Measurements from ENCODE around the gene LRRK1.

Gene LRRK1

GRCh38 chr15:100885811-100886210 lies 33.3 kb upstream of the LRRK1 start:
- TF ChIP-seq CTCF (conservative IDR thresholded peaks at IDR 0.05; ENCODE audit: low read length), result no peak
- no peak overlapping the region for H3K4me3 ChIP-seq (ENCODE audit: low read length)
- no peak for DNase-seq (ENCODE audit: low read depth)

GRCh38 chr15:100887211-100887913 lies 31.8 kb upstream of the LRRK1 start:
- no peak for DNase-seq (ENCODE audit: low read depth)
- TF ChIP-seq CTCF (conservative IDR thresholded peaks at IDR 0.05; ENCODE audit: low read length), result no peak
- H3K4me3 ChIP-seq (ENCODE audit: low read length), result no peak overlapping the region

GRCh38 chr15:100889385-100890050 lies 29.6 kb upstream of the LRRK1 start:
- peak; percentile 89 for DNase-seq (ENCODE audit: low read depth)
- peak overlapping the region; percentile 18; the same call in 1 of the 2 replicates for H3K4me3 ChIP-seq (ENCODE audit: low read length)
- TF ChIP-seq CTCF (conservative IDR thresholded peaks at IDR 0.05; ENCODE audit: low read length), result no peak

GRCh38 chr15:100890051-100890720 lies 29.0 kb upstream of the LRRK1 start:
- DNase-seq (ENCODE audit: low read depth), result no peak
- no peak for TF ChIP-seq CTCF (conservative IDR thresholded peaks at IDR 0.05; ENCODE audit: low read length)
- no peak overlapping the region for H3K4me3 ChIP-seq (ENCODE audit: low read length)

- DNase-seq (ENCODE audit: low read depth), result no peak
- no peak for TF ChIP-seq CTCF (conservative IDR thresholded peaks at IDR 0.05; ENCODE audit: low read length)
- H3K4me3 ChIP-seq (ENCODE audit: low read length), result no peak overlapping the region
These were observed 28.3 kb upstream of the LRRK1 start for GRCh38 chr15:100890850-100891249.

- TF ChIP-seq CTCF (conservative IDR thresholded peaks at IDR 0.05; ENCODE audit: low read length), result no peak
- H3K4me3 ChIP-seq (ENCODE audit: low read length), result no peak overlapping the region
- no peak for DNase-seq (ENCODE audit: low read depth)
These were observed 27.7 kb upstream of the LRRK1 start for GRCh38 chr15:100891307-100892012.

Measured in AG10803 (cell line).